CD4-positive, alpha-beta T cell treated with Interleukin-12 subunit alpha and Interleukin-12 subunit beta, for 1 hour (primary cell): Measurements from ENCODE around the gene ACSL3.
"Not testable (repeated sequence)": the region's sequence is repeated elsewhere in the genome, so short reads cannot be mapped to it uniquely, and the experiment has no call there.

Source experiments
- DNase-seq: peaks from one replicate; pipeline ENCODE4 v3.0.0-alpha.2; 2020

The ACSL3 gene

DNA sequence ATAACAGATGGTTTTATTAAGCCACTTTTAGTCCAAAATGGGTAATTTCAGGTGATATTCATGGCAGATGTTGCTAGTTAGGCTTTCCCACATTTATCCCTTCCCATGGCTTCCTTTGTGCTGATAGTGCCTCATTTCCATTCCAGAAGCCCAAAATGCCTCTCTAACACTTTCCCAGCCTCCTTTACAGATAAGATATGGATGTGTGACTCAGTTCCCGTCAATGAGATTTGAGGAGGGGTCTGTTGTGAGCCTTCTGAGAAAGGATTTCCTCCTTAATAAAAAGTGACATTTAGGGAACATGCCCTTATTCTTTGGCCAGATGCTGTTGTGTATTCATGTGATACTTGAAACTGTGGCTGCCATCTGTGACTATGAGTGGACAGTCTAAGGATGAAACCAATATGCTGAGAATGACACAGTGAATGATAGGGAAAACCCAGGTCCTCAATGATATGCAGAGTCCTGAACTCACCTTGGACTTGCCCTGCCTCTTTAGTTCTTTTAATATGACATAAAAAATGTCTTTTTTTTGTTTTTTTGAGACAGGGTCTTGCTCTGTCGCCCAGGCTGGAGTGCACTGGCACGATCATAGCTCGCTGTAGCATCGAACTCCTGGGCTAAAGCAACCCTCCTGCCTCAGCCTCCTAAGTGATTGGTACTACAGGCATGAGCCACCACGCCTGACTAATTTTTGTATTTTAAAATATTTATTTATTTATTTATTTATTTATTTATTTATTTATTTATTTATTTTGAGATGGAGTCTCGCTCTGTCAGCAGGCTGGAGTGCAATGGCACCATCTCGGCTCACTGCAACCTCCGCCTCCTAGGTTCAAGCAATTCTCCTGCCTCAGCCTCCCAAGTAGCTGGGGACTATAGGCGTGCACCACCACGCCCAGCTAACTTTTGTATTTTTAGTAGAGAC lies 5.8 kb upstream of the ACSL3 start:
- no peak for DNase-seq

DNA sequence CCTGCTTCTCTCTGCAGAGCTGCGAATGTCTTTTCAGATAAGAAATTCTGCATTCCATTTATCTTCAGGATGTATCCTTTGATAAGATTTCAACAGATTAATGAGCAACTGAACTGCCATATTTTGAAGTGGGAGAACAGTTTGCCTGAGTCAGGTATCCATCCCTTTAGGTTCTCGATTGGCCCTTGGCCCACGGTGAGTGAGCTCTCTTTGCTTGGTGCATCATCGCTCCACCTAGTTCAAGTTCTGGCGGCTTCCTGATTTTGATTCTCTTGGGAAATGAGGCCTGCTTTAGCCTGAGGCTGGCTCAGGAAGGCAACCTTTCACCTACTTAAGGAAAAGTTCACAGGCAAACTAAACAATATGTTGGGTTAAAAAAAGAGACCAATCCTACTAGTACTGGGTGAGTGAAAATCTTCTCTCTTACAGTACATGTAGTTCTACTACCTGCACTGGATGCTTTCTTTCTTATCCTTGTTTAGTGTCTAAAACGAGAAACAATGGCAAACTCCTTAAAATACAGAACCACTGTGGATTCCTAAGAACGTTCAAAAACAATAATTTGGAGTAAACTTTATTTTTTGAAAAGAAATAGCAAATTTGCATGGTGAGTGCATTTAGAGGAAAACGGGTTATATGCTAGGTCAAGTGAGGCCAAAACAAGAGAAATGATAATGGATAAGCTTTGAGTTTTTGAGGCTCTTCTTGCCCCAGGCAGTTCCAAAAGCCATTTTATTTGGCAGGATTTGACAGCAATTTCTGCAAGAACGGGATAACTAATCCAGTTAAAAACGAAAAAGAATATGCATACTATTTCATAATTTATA lies 837 bp upstream of the ACSL3 start:
- no peak for DNase-seq

DNA sequence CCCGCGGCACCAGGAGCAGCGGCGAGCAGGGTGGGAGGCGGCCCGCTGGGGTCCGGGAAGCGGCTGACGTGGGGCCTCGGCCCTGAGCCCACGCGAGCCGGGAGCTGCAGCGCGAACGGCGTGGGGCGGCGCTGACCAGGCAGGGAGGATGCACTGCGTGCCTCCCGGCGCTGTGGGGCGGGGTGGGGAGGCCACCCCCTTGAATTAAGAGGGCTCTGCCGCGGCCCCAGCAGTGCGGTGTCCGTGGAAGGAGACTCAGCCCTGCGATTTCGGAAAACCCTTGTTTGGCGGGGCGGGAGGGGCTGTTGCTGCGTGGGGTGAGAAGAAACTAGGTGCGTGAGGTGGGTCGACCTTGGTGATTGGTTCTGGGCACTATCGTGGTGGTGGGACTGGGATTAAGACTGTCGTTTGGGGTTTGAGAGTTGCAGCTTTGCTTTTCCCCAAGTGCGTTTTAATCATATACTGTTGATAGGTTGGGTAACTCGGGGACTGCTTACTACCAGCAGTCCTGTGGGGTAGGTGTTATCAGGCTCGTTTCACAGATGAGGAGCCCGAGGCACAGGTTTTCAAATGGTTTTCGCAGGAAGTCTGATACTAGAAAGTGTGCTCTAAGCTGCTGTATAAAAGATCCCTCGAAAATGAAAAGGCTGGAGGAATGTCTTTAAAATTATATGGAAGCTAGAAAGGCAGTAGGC lies 722 bp downstream of the ACSL3 start:
- peak; percentile 39 for DNase-seq

DNA sequence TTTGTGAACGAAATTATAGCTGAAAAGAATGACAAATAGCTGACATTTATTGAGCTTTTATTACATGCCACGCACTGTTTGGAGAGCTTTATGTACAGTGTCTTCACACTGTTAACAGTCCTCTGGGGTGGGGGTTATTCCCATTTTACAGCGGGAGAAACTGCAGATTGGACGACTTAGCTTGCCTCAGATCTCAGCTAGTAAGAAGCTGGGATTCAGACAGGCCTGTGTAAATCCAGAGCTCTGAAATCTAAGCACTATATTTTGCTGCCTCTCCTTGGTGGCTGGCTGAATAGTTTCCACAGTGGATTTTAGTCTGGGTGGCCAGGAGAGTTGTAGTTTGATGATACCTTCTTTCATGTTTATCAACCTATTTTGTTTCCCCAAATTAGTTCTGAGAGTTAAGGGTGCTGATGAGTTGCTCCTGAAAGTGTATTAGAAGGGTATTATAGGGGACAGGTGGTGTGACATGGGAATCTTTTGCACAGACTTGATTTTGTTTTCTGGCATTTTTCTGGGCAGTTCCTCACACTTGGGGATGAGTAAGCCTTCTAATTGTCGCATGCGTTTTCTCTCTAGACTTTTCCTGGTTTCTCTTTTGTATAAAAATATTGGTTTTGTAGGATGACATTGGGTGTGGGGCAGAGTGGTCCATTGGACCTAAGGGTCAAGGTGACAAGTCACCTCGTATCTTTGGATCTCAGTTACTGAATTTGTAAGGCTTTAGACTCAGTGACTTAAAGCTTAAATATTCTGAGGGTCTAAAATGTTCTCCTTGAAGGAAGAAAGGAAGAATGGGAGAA lies 1.5 kb downstream of the ACSL3 start:
- DNase-seq, result peak; percentile 5

DNA sequence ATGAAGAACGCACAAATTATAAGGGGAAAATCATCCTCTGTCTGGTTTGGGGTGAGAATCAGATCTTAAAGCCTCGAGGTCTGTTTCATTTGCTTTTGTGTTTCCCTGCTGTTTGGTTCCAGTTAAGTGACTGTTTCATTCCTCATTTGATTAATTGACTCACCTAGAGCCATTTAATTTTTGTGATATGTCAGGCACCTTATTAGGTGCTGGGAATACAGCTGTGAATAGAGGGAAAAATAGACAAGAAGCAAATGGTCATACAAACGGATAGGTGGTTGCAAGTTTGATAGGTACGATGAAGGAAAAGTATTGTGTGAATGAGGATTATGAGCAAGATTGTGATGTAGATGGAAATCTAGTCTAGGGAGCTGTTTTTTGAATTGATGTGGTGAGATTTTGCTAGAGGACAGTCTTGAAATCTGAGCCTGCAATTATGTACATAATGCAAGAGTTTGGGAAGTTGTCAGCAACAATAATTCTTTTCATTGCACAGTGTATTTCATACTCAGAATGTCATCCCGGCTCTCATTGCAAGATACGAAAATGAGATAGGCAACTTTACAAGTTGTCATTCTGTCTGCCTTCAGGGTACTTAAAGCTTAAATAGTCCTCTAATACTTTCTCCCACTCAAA lies 2.2 kb downstream of the ACSL3 start:
- DNase-seq, result no peak

DNA sequence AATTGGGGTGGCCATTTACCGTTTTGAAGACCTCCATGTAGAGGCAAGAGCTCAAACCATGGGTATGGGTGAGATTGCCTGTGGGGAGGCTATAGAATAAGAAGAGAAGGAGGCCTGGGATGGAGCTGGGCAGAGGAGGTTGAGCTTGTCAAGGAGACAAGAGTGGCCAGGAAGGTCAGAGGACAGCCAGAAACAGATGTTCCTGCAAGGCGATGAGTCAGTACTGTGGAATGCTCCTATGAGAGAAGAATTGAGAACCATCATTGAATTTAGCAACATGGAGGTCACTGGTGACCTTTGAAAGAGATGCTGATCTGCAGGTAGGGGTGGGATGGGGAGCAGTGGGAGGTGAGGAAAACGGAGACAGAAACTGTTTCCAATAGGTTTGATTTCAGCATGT lies 3.5 kb downstream of the ACSL3 start:
- DNase-seq, result no peak

DNA sequence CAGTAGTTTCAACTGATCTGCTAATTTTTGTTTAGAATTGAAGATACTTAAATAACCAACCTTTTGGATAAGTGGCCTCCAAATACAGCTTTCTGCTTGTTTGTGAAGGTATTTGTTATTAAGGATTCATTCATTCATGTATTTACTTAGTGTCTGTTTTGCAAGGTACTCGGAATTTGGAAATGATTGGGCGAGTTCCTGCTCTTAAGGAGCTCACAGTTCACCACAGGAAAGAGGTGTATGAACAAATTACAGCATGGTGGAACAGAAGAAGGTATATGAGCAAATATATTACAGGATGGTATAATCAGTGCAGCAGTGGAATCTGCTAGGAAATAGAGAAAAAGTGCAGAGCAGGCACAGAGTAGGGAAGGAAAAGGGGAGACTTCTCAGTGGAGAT lies 4.5 kb downstream of the ACSL3 start:
- no peak for DNase-seq

DNA sequence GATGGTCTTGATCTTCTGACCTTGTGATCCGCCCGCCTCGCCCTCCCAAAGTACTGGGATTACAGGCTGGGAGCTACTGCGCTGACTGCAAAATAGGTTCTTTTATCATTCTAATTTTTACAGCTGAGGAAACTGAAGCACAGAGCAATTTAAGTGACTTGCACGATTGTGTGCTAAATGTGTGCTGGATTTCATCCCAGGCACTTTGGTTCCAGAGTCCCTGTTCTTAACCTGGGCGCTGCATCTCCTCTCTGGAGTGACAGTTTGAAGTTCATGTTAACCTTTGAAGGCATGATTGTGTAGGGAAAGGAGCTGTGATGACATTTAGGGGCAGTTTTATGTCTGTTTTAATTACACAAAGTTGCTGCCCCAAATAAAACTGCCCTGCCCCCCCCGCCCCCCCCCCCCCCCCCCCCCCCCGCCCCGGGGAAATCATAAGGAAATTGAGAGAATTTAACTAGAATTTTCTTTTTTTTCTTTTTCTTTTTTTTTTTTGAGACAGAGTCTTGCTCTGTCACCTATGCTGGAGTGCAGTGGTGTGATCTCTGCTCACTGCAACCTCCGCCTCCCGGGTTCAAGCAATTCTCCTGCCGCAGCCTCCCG lies 5.6 kb downstream of the ACSL3 start:
- no peak for DNase-seq

DNA sequence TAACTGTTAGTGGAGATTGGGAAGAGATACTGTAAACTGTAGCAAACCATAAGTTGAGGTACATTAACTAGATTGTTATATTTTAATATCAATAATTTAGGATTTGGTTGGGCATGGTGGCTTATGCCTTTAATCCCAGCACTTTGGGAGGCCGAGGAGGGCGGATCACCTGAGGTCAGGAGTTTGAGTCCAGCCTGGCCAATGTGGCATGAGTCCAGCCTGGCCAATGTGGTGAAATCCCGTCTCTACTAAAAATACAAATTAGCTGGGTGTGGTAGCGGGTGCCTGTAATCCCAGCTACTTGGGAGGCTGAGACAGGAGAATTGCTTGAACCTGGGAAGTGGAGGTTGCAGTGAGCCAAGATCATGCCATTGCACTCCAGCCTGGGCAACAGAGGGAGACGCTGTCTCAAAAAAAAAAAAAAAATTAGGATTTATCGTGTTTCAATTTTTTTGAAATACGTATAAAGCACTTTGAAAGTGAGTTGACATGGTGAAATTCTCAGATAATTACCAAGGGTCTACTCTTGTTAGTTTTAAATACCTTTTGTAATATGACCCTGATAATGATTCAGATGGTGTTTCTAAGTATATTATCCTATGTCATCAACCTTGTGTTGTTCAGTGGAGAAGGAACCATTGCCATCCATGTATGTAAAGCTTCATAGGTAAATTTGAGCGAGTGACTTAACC lies 7.9 kb downstream of the ACSL3 start:
- DNase-seq, result not testable (repeated sequence)

DNA sequence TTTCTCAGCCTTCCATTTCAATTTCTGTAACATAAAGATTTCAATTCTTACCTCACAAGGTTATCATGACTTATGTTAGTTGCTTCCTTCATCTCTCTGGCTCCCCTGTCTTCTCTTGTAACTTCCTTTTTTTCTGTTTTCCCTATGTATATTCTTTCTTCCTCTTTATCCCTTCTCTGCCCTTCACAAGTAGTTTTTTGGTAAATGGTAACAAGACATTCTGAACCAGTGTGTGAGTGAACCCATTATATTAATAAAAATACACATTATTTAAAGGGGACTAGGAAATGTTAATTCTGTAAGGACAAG lies 8.4 kb downstream of the ACSL3 start:
- no peak for DNase-seq

DNA sequence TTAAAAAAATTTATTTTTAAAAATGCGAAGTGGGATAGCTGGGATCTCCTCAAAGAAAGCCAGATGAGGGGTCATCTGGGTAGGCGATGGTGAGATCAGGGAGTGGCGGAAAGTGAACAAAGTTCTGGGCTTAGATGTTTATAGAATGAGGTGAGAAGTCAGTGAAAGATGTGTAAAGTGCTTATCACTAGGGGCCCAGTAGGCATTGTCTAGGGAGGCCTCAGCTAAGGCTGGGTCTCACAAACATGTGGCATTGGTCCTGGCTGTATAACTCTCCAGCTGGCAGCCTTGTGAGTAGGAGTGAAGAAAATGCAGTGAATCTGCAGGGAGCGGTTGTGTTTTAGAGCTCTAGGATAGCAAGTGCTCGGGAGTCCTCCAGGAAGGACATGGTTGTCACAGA lies 10.5 kb downstream of the ACSL3 start:
- no peak for DNase-seq

DNA sequence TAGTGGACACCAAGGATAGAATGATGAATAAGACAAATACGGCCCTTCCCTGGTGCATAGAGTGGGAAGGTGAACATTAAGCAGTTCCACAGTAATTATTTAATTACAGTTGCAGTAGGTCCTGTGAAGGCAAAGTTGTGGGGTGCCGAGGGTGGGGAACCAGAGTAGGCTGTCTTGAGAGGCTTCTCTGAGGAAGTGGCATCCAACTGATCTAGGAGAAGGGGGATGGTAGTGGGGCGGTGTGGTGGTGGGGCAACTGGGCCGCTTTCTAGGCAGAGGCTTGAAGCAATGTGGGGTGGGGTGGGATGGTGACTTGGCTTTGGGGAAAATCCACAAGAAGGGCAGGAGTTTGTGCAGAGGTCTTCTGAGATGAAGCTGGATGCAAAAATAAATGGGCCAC lies 11.7 kb downstream of the ACSL3 start:
- no peak for DNase-seq

DNA sequence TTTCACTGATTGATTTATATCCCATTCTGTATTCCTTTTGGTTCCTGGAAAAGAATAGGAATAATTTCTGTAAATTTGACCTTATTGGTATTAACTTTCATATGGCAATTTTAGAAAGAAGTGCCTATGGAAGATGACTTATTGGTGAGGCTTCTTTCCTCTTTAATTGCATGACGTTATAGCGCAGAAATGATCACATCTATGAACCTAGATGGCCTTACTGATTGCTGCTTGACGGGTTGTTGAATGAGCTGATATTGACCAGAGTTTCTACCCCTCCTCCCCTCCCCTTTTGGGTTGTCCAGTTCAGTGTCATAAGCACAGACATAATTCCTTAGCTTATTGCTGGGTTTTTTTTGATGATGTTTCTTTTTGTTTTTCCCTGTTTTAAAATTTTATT lies 14.6 kb downstream of the ACSL3 start:
- no peak for DNase-seq

DNA sequence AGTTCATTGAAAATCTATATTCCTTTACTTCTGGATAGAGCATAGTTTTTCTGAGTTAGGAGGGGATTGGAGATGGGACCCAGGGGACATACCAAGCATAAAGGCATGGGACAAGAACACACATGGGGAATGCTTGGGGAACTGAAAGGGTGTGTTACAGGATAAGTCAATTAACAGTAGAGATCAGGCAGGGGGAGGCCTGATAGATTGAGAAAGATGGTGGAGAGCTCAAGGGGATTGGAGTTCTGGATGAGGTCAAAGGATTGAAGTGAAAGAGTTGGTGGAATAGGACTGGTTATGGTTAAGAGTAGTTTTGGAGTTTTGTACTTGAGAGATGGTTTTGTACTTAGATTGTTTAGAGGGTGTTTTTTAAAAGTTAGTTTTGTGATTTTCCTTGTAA lies 16.1 kb downstream of the ACSL3 start:
- DNase-seq, result no peak

DNA sequence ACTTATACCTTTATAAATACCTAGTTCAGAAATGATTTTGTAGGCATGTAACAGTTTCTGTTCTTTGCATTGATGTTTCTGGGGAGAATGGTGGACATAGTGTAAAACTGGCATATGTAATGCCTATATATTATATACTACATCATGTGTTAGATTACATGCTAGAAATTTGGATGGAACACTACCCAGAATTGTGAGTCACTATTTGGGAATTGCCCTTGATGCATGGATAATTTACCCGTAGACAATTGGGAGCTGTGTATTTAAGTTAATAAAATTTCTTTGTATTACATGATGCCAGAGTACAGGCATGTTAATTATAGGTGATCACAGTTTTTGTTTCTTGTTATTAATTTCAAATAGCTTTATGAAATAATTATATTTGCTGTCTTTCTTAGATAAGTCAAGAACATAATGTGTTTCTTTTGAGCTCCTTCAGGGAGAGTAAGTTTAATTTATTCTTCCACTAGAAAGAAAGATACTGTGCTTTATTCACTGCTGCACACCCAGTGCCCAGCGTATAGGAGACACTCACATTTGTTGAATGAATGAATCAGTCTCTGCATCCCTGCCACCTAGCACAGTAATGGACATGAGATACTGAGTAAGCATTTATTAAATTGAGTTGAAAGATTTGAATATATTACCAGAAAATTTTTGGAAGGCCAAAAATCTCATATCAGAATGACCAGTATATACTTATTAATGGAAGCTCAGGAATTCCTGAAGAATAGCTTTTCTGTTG lies 16.9 kb downstream of the ACSL3 start:
- no peak for DNase-seq

DNA sequence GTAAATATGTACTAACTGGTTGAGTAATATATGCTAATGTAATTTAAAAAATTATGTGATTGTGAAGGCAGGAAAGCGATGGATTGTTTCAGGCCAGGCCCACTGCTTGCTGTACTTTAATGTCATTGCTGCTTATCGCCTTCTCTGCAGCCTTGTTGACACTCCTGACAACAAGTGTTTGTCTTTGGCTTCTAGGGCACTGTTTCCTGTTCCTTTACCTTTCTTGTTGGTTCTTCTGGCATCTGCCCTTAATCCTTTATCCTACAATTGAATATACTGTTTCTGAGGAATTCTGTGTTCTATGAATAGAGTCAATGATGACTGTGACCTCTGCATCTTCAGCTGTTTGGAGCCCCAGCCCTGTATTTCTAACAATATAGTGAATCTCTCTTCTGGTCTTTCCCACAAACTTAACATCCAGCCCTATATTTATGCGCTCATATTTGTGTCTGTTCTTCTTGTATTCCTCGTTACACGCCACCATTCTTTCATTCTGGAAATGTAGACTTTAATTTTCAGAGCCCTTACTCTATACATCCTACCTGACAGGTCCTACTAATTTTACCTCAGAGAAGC lies 17.6 kb downstream of the ACSL3 start:
- DNase-seq, result no peak

DNA sequence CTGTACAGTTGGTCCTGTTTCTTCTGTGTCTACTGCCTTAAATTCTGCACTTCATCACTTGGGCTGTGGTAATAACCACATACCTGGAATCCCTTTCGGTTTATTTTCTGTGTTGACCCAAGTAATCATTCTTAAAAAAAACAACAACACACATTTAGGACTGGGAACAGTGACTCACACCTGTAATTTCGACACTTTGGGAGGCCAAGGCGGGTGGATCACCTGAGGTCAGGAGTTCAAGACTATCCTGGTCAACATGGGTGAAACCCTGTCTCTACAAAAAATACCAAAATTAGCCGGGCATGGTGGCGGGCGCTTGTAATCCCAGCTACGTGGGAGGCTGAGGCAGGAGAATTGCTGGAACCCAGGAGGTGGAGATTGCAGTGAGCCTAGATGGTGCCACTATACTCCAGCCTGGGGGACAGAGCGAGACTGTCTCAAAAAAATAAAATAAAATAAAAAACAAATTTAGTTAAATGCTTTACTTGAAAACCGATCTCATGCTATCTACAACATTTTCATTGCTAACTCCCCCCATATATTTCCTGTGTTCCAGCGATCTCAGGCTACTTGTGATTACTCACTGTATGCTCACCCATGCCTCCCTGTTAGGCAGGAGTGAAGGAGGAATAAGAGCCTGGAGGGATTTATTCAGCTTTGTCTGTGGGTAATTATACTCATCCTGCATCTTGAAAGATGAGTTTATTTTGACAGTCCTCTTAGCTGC lies 18.2 kb downstream of the ACSL3 start:
- DNase-seq, result no peak

DNA sequence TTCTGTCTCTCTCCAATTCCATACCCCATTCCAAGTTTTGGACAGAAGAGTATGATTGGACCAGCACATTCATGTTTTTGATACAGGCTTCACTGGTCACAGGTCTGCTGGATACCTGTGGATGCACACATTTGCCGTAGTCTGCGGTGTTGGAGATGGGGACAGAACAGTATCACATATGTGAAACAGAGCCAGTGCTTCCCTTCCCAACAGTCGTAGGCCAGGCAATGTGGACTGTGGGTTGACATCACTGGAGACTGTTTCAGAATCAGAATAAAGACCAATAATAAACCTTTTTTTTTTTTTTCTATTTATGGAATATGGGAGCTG lies 18.7 kb downstream of the ACSL3 start:
- DNase-seq, result no peak

DNA sequence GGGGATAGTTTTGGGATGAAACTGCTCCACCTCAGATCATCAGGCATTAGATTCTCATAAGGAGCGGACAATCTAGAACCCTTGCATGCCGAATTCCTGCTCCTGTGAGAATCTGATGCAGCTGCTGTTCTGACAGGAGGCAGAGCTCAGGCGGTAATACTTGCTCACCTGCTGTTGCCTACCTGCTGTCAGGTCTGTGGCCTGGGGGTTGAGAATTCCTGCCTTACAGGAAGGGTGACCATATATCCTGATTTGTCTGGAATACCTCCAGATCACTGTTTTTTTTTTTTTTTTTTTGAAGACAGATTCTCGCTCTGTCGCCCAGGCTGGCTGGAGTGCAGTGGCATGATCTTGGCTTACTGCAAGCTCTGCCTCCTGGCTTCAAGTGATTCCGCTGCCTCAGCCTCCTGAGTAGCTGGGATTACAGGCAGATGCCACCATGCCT lies 21.7 kb downstream of the ACSL3 start:
- DNase-seq, result no peak

DNA sequence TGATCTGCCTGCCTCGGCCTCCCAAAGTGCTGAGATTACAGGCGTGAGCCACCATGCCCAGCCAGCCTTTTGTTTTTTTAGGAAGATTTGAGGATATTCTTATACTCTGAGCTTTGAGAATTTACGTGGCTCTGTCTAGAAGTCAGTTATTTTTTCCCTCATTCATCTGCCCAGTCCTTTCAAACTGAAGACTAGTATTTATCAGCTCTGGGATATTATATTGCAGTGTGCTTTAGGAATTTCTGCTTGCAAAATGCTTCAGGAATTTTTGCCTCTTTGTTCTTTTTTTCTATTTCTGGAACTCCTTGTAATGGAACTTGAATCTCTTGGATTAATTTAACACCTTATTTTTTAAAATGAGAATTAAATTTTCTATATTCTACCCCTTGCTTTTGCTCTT lies 22.6 kb downstream of the ACSL3 start:
- DNase-seq, result no peak
